RPMI8226 (cell line): Measurements from ENCODE around the gene NGF.

Source experiments
- DNase-seq: peaks from one replicate; pipeline ENCODE4 v3.0.0-alpha.2; 2015

Gene NGF

GRCh38 chr1:115307661-115308060 is 30.4 kb downstream of the NGF start:
- DNase-seq = no peak

- no peak for DNase-seq
Observed at GRCh38 chr1:115306146-115306545, 31.9 kb downstream of the NGF start.

DNA sequence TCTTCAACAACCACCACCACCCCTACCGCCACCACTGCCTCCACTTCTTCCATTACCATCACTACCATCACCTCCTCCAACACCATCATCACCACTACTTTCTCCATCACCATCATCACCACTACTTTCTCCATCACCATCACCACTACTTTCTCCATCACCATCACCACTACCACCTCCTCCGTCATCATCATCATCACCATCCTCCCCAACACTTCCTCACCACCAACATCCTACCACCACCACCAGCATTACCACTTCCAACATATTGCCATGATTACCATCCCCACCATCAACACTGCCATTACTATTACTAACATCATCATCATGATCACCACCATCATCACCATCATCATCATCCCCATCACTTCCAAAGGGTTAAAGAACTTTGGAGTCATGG is 34.7 kb downstream of the NGF start:
- no peak for DNase-seq

DNA sequence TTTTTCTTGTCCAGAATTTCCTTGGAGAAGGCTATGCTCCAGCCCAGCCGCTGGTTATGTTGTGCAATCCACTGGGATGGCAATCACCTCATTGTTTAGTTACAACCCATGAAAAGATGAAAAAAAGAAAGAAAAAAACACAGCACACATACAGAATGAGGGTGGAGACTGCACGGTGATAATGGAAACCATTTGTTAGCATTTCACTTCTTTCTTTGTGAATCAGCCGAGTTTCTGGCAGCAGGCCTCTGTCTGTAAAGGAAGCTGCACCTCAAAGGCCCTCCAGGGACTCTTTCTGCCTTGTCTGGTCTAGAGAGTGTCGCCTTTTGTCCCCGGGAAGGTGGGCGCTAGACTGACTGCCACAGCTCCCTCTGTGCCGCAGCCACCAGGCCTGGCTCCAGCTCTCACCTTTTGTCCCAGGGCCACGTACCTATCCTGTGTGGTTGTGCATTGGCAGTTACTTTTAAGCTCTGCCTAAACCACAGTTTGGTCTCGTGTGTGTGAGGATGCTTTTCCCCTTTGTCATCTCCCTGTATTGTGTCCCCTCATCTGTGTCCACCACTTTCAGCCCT is 35.6 kb downstream of the NGF start:
- no peak for DNase-seq

DNA sequence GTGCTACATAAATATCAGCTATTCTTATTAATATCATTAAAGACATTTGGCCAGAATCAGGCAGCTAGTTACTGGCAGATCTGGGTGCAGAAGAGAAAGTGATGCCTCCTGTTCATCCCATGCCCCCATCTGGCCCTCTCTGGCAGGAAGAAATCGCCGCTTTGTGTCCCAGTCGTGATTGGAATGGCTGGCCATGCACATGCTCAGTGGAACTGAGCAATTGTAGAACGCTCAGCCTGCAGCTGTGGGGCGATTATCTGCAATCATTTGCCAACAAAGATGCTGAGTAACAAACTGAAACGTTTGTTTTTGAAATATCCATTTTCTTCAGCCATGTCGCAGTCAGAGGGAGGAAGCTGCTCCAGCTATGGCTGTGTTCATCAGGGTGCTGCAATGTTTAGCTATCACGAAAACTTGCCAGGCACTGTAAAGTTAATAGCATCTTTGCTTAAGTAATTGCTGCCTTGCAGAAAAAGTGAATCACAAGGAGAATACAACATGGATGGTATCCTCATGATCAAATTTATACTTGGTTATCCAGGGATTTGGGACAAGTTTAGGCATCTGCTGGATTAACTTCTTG is 36.5 kb downstream of the NGF start:
- DNase-seq = no peak

DNA sequence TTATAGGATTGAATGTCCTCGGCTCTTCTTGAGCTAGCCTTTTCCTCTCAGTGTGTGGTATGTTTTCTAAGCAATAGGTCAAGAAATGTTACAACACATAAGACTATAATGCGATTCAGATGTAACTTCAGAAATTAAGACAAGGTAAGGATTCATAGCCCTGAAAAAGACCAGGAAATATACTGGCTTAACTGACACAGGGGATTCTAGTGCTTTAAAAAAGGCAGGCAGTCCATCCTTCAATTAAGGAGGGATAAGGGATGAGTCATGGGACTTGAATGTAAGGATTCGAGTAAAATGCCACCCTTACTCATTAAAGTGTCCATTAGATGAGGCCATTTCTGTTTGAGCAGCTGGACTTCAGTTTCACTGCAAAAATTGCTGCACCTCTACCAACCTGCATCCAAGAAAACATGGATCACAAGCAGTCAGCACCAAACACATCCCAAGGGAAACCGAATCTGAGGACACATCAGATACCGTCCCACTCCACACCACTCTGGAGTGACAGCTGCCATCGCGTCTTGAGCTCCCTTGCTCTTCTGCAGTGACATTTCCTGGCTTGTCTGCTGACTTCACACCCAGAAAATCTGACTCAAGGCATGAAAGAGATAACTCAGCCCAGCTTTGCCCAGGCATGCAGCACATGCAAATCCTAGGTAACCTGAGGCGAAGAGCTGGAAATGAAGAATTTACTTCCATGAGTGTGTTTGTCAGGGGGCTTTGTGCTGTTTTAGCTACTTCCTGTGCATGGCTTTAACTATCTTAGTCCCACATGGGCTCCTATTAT is 37.8 kb downstream of the NGF start:
- no peak for DNase-seq

GRCh38 chr1:115299266-115299665 is 38.8 kb downstream of the NGF start:
- no peak for DNase-seq

- DNase-seq = no peak
Observed at GRCh38 chr1:115296981-115297380, 41.1 kb downstream of the NGF start.

- no peak for DNase-seq
Observed at GRCh38 chr1:115295904-115296696, 41.9 kb downstream of the NGF start.

- DNase-seq = no peak
Observed at GRCh38 chr1:115293899-115294298, 44.1 kb downstream of the NGF start.

- DNase-seq = no peak
Observed at GRCh38 chr1:115293006-115293405, 45.0 kb downstream of the NGF start.

DNA sequence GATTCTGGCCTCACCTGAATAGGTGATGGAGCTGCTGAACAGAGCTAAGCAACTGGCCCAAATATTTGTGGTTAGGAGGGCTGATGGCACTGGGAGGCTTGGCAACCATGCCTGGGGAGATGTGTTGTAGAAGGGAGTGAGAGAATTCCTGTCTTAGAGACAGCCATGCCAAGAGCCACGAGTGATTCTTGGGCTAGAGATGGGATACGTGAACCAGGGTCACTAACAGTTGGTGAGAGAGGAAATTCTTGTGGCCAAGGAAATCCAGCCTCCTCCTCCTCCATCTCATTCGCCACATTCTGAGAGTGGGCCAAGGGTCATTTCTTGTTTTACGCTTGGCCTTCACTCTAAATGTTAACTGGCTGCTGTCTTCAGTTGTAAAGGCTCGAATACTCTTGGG is 46.3 kb downstream of the NGF start:
- DNase-seq = no peak

GRCh38 chr1:115289940-115290339 is 48.1 kb downstream of the NGF start:
- DNase-seq = no peak

DNA sequence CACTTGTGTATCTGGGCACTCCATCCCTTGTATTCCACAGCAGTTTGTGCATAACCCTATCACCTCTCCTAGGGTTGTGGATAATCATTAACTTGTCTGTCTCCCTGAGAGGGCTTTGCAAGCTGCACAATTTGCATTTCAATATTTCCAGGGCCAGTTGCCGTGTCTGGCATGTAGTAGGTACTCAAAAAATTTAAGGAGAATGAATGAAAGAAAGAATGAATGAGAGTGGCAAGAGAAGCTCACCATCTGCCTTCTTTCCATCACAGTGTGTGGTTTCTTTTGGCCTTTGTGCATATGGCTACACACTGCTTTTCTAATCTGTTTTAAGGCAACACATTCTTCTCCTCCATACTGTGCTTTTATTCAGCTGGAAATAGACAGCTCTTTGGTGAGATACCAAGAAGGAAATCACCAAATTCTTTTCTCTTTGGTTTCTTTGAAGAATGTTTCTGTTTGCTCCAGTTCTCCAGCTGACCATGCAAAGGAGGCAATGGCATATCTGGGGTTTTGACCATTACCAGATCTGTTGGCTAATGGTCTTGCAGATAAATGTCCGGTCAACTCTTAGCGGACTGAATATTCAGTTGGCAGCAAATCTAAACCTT is 49.4 kb downstream of the NGF start:
- no peak for DNase-seq

GRCh38 chr1:115286431-115287205 is 51.4 kb downstream of the NGF start:
- no peak for DNase-seq

DNA sequence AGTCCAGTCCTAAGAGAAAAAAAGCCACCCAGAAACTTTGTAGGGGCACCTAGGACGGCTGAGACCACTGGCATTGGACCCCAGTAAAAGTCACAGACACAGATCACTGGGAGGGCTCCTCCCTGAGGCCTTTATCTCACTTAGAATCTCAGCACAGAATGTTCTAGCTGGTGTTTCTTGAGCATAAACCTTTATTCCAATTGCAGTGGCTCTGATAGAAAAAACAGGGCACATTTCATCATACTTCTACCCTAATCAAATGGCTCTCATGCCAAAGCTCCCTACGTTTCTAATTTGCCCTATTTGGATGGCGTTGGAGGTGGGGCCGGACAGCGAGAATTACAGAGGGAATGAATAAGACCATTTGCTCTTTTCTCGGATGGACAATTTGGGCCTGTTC is 53.8 kb downstream of the NGF start:
- no peak for DNase-seq

DNA sequence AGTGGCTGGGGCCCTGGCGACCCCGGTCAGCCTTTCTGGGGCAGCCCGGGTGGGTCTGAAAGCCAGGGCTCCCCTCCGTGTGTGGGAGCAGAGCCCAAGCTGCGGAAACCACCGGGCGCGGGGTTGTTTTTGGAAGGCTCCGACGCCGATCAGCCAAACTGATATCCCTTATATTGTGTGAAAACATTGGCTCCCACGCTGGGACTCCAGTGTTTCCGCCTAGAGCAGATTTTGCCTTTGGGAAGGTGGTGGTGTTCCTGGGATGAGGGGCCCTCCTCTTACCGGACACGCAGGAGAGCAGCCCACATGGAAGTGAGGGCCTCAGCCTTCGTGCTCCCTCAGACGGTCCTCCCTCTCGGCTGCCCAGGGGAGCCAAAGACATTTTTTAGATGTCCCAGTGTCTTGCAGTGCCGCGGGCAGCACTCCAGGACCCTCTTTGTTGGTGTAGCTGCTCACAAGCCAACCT is 54.3 kb downstream of the NGF start:
- no peak for DNase-seq

GRCh38 chr1:115283249-115283648 is 54.8 kb downstream of the NGF start:
- no peak for DNase-seq

DNA sequence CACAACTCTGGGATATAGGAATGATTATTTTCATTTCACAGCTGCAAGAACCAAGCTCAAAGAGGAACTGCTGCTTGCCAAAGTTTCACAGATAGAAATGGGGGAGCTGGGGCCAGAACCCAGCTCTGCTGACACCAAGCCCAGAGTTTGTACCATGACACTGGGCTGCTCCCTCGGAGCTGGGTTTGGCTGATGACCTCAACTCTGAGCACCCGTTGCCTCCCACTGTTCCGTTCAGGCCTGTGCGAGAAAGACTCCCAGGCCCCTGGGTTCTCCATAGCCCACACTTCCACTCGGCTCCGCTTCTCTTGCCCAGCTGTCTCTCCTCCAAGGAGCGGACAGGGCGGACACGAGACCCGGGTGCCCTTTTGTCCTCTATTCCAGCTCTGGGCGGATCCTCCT is 55.2 kb downstream of the NGF start:
- DNase-seq = no peak

GRCh38 chr1:115281143-115281542 is 56.9 kb downstream of the NGF start:
- no peak for DNase-seq

DNA sequence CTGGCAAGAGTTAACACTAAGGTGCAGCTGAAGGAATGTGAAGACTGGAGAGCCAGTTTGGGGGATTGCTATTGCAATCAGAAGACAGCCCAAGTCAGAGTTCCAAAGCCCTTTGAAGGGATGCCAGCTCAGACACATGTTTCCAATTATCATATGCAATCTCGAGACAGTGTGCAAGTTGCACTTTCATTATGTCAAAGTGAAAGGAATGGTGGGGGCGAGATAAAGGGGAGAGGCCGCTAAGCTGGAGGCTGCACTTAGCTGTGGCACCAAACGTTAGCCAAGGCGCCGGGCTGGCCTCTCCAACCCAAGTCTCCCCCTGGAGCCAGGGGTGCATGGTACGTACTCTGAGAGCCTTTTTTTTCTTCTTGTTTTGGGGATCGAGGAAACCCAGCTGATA is 58.0 kb downstream of the NGF start:
- DNase-seq = no peak

DNA sequence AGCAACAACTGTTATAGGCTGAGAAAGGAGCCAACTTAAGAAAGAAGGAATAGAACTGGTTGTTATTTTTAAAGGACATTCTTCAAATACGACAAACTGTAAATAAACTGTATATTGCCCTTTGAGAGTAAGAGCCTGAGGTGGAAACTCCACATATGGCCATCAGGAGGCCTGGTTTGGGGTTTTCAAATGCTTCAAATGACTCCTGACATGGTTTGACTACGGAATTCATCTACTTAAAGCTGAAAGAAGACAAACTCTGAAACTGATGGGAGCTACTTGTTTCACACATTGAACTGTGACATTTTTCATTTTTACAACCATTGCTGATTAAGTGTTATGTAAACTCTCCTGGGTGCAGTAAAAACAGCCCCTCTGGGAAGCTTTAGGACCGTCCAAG is 59.8 kb downstream of the NGF start:
- DNase-seq = no peak
